Esophagus squamous epithelium (tissue), 5 donors: Measurements from ENCODE around the gene WAPL. TPM values are rescaled to one million over a fixed set of nuclear protein-coding genes. Genes with fewer than 3 reads are reported as not detected.

Experiments used
- DNase-seq: peaks from one replicate; lab custom pipeline; 2025; lab: John Stamatoyannopoulos, UW
- H3K27ac ChIP-seq, 4 donors: fragments of 200-600 bp; sonication (generic); one replicate each; pipeline ENCODE4 v1.5.1; 2016 to 2019; ENCODE audit warnings: mild to moderate bottlenecking in 1 of 4
- H3K27me3 ChIP-seq, 4 donors: fragments of 200-600 bp; sonication (generic); 1 replicate in 3 of 4; 2 replicates in 1 of 4; pipeline versions ENCODE4 v1.5.1 to v1.6.0; 2017 to 2021; ENCODE audit warnings: antibody characterized with exemption in 1 of 4
- H3K36me3 ChIP-seq, 3 donors: fragments of 200-600 bp; sonication (generic); one replicate each; pipeline ENCODE4 v1.5.1; 2016 to 2019
- H3K4me1 ChIP-seq, 3 donors: fragments of 200-600 bp; sonication (generic); one replicate each; pipeline ENCODE4 v1.5.1; 2017 to 2019
- H3K4me3 ChIP-seq, 4 donors: fragments of 200-600 bp; sonication (generic); 1 replicate in 3 of 4; 2 replicates in 1 of 4; pipeline ENCODE4 v1.5.1; 2016 to 2019; ENCODE audit warnings: mild to moderate bottlenecking in 2 of 4, moderate library complexity in 1 of 4
- H3K9me3 ChIP-seq, 3 donors: fragments of 200-600 bp; sonication (generic); one replicate each; pipeline ENCODE4 v1.5.1; 2016 to 2019
- CTCF ChIP-seq, 6 experiments: fragments of 450-650 bp in 4 of 6; fragments of 200-600 bp in 2 of 6; sonication (generic) in 2 of 6; IDR thresholded peaks; one replicate each; pipeline ENCODE4 v1.5.1; 2016 to 2019; ENCODE audit warnings: antibody characterized with exemption in 6 of 6, mild to moderate bottlenecking in 4 of 6, moderate library complexity in 4 of 6
- POLR2A ChIP-seq, 4 donors: fragments of 450-650 bp; IDR thresholded peaks; one replicate each; pipeline ENCODE4 v1.6.1; 2017; ENCODE audit warnings: antibody characterized with exemption in 4 of 4, mild to moderate bottlenecking in 4 of 4, moderate library complexity in 3 of 4
- whole genome bisulfite sequencing, 2 donors: methylation state at CpG; one replicate each; pipeline ENCODE4 v1.1.5; 2018; 5-methylcytosine and 5-hydroxymethylcytosine counted together
- intact Hi-C: fragments of 100-400 bp; cut with DNase I; formaldehyde crosslinking; loops from one replicate; pipeline ENCODE4 v1.15.0; 2022
- total RNA-seq, 4 donors: library from RNA; depleted of rRNA; stranded (reverse); fragments of >200 nt; gene quantifications; one replicate each; pipeline ENCODE4 v1.1.0, GENCODE V29; 2016
- donor health status: DM: yes; HTN: yes; CAD: no.

WAPL gene
- total RNA-seq, 4 donors from 2014 or later = 21.4 to 44.4 (median 28.2) TPM

DNA sequence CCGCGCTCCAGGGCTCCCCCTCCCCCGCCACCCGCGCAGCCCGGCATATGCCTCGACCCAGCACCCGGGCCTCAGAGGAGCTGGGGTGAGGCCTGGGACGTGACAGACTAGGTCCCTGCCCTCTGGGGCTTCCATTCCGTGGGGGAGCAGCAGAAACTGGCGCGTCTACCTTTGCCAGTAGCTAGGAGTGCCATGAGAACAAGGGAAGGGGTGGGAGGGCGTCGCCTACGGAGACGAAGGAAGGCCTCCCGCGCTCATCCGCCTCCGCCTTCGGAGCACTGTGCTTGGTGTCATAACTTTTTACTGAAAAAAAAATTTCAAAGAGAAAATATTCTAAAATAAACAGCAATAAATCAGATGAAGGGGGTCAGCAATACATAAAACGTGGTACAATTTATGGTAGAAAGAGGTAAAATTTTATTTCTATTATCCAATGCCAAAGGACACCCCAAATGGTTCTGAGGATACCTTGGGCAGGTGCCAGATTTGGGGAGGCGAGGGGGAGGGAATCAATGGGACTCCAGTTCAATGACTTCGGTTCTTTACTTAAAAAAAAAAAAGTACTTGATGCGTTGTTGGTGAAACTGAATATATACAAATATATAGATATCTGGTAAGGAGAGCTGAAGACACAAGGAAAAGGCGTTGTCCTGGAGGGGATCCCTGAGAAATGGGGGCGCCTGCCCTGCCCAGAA lies 119.9 kb downstream of the WAPL start:
- TF ChIP-seq POLR2A (IDR thresholded peaks at IDR 0.05) (no peak), CTCF (IDR thresholded peaks at IDR 0.05) (no peak)
- peak overlapping the region; percentile 45 to 86 (median 84) for H3K27ac ChIP-seq
- peaks cover 18 to 37% (median 20%) of the 10 kb centered on the region in 3 donors for H3K4me1 ChIP-seq
- DNase-seq = no peak
- H3K27me3 ChIP-seq = peaks cover 0 to 23% (median 0%) of the 10 kb centered on the region in 4 donors
- peak overlapping the region; percentile 49 to 71 (median 61) for H3K4me3 ChIP-seq
- H3K9me3 ChIP-seq = no peaks in the 10 kb centered on the region
- 6 to 24% methylated on average over 17 to 24 of the region's 27 CpGs for WGBS, 2 donors
- intact Hi-C loops = no loop called here
- H3K36me3 ChIP-seq = no peaks in the 10 kb centered on the region

DNA sequence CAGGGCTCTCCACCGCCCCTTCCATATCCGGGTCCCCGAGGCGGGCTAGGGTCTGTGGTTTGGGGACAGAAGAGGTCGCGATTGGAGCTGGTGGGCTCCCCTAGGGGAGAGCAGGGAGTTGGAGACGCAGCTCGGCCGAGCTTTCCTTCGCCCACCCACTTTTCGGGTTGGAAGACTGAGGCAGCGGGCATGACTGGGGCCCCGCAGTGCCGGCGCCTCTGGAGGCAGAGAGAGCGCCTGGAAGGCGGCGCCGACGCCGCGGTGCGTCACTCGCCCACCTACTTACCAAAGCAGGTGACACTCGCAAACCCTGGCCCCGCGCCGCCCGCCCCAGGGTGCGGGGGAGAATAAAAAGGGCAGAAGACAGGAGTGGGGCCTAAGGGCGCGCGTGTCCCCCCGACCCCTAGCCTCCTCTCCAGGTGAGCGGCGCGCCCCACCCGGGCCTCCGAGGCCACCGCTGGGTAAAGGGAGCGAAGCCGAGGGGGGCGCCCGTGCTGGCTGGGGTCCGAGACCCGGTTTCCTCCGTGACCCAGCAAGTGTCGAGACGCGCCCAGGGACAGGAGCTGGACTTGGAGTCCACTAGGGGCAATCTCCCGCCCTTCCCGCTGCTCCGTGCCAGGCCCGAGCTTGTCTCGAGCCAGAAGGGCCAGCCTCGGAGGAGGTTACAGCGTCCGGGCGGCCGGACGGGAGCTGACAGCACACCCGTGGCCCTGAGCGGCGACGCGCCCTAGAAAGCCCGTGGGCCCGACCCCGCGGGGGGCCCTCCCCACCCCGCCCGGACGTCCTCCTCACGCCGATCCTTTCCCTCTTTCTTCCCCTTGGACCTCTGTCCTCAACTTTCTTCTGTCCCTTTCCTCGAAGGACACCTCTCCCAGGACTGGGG lies 120.6 kb downstream of the WAPL start:
- Histone ChIP-seq H3K4me3 (peak overlapping the region; percentile 49 to 71 (median 61)), H3K9me3 (no peaks in the 10 kb centered on the region), H3K27ac (peak overlapping the region; percentile 45 to 86 (median 84)), H3K36me3 (no peaks in the 10 kb centered on the region), H3K27me3 (peaks cover 0 to 23% (median 0%) of the 10 kb centered on the region in 4 donors), H3K4me1 (peaks cover 18 to 37% (median 20%) of the 10 kb centered on the region in 3 donors)
- 2% methylated on average over 14 of the region's 76 CpGs; no CpG with 5 or more reads in 1 of the 2 donors for WGBS, 2 donors
- no peak for TF ChIP-seq POLR2A (IDR thresholded peaks at IDR 0.05)
- no peak for TF ChIP-seq CTCF (IDR thresholded peaks at IDR 0.05)
- intact Hi-C loops = no loop called here
- no peak for DNase-seq

GRCh38 chr10:86399879-86400704 lies 121.5 kb downstream of the WAPL start:
- intact Hi-C loops = loop anchor here (5.0 kb wide), 1 partner anchor 187 kb away; no protein-coding TSS in a partner anchor
- Histone ChIP-seq H3K27ac (peak overlapping the region; percentile 45 to 86 (median 84)), H3K27me3 (peaks cover 0 to 28% (median 0%) of the 10 kb centered on the region in 4 donors), H3K4me3 (peak overlapping the region; percentile 49 to 71 (median 61)), H3K4me1 (peaks cover 18 to 37% (median 20%) of the 10 kb centered on the region in 3 donors), H3K9me3 (no peaks in the 10 kb centered on the region), H3K36me3 (no peaks in the 10 kb centered on the region)
- TF ChIP-seq CTCF (IDR thresholded peaks at IDR 0.05) (peak; percentile 88 to 95 (median 92)), POLR2A (IDR thresholded peaks at IDR 0.05) (peak in 1 of 4 donors; percentile 32)
- 0% methylated on average over 2 of the region's 90 CpGs; no CpG with 5 or more reads in 1 of the 2 donors for WGBS, 2 donors
- peak; percentile 61 for DNase-seq

GRCh38 chr10:86399514-86399878 lies 122.1 kb downstream of the WAPL start:
- TF ChIP-seq POLR2A (IDR thresholded peaks at IDR 0.05) = no peak
- Histone ChIP-seq H3K27me3 (peaks cover 0 to 28% (median 0%) of the 10 kb centered on the region in 4 donors), H3K27ac (peak overlapping the region; percentile 45 to 86 (median 84)), H3K9me3 (no peaks in the 10 kb centered on the region), H3K4me3 (peak overlapping the region; percentile 49 to 71 (median 61)), H3K36me3 (no peaks in the 10 kb centered on the region), H3K4me1 (peaks cover 18 to 37% (median 20%) of the 10 kb centered on the region in 3 donors)
- WGBS, 2 donors = 26 to 28% methylated on average over 9 of the region's 9 CpGs
- DNase-seq = no peak
- intact Hi-C loops = loop anchor here (5.0 kb wide), 1 partner anchor 188 kb away; no protein-coding TSS in a partner anchor

GRCh38 chr10:86397120-86397519 lies 124.5 kb downstream of the WAPL start:
- WGBS, 2 donors = 78 to 85% methylated on average over 7 of the region's 7 CpGs
- TF ChIP-seq CTCF (IDR thresholded peaks at IDR 0.05) = no peak
- no peak for TF ChIP-seq POLR2A (IDR thresholded peaks at IDR 0.05)
- no peaks in the 10 kb centered on the region for H3K9me3 ChIP-seq
- H3K4me1 ChIP-seq = peaks cover 14 to 28% (median 17%) of the 10 kb centered on the region in 3 donors
- no peak overlapping the region for H3K4me3 ChIP-seq
- intact Hi-C loops = loop anchor here (5.0 kb wide), 1 partner anchor 190 kb away; no protein-coding TSS in a partner anchor
- H3K27me3 ChIP-seq = peaks cover 0 to 46% (median 0%) of the 10 kb centered on the region in 4 donors
- no peak for DNase-seq
- H3K36me3 ChIP-seq = no peaks in the 10 kb centered on the region
- H3K27ac ChIP-seq = no peak overlapping the region
